ENCODE data around the gene UBE3B.

The UBE3B gene

GRCh38 chr12:109444259-109444658 lies 33.2 kb upstream of the UBE3B start:
- no peaks in the 10 kb centered on the region for H3K9me3 ChIP-seq (ENCODE audit: insufficient read depth, low read length)
- H3K9ac ChIP-seq (ENCODE audit: insufficient read length, low read depth): no peak overlapping the region
- H3K27me3 ChIP-seq (ENCODE audit: insufficient read depth, insufficient read length): no peaks in the 10 kb centered on the region
- TF ChIP-seq YY1 (IDR thresholded peaks at IDR 0.05; ENCODE audit: insufficient read depth, insufficient read length) (no peak), ZNF274 (IDR thresholded peaks at IDR 0.05; ENCODE audit: low read depth, low read length) (no peak), SUZ12 (IDR thresholded peaks at IDR 0.05; ENCODE audit: extremely low read depth, insufficient read depth, insufficient read length) (no peak)
- no peak for DNase-seq (ENCODE audit: low read depth, low spot score)
- no peaks in the 10 kb centered on the region for H3K4me1 ChIP-seq (ENCODE audit: insufficient read depth, insufficient read length)
- H3K36me3 ChIP-seq (ENCODE audit: insufficient read depth, insufficient read length, low read length): peaks cover 40% of the 10 kb centered on the region
- no peak overlapping the region for H3K4me3 ChIP-seq (ENCODE audit: insufficient read length, low read depth)

DNA sequence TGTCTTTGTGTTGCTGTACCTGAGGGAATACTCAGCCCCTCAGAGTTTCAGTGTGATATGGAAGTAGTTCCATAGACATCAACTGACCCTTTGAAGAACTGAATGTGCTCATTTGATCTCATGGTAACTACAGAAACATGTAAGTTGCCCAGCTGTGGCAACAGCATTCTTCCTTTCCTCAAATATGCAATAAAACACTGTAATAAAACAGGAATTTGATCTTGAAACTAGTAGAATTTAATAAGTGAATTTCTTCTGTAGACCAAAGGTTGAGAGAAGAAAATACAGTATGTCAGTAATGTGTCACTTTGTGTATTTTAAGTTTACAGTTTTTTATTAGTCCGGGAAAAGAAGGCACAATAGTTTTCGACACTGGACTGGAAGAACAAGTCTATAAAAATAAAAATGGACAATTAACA lies 32.2 kb upstream of the UBE3B start:
- Histone ChIP-seq H3K27me3 (ENCODE audit: insufficient read depth, insufficient read length) (no peaks in the 10 kb centered on the region), H3K9me3 (ENCODE audit: insufficient read depth, low read length) (no peaks in the 10 kb centered on the region), H3K4me3 (ENCODE audit: insufficient read length, low read depth) (no peak overlapping the region), H3K9ac (ENCODE audit: insufficient read length, low read depth) (no peak overlapping the region), H3K4me1 (ENCODE audit: insufficient read depth, insufficient read length) (no peaks in the 10 kb centered on the region), H3K36me3 (ENCODE audit: insufficient read depth, insufficient read length, low read length) (peaks cover 48% of the 10 kb centered on the region)
- TF ChIP-seq YY1 (IDR thresholded peaks at IDR 0.05; ENCODE audit: insufficient read depth, insufficient read length) (no peak), SUZ12 (IDR thresholded peaks at IDR 0.05; ENCODE audit: extremely low read depth, insufficient read depth, insufficient read length) (no peak), ZNF274 (IDR thresholded peaks at IDR 0.05; ENCODE audit: low read depth, low read length) (no peak)
- no peak for DNase-seq (ENCODE audit: low read depth, low spot score)

DNA sequence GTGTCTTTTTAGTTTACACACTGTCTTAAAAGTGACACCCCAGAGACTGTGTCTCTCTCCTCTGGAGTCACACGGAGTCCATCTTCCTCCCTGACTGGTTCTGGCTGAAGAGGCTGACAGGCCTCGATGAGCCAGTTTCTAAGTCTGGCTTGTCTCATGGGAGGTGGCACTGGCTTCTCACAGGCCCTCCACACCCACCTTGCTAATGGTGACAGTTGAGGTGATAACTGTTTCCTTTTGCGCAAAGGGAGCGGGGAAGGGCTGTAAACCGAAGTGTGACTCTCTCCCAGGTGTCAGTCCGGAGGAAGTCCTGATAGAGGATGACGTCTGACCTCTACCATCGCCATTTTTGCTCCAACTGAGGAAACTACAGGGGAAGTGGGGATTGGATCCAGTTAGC lies 30.6 kb upstream of the UBE3B start:
- no peak for DNase-seq (ENCODE audit: low read depth, low spot score)
- no peaks in the 10 kb centered on the region for H3K4me1 ChIP-seq (ENCODE audit: insufficient read depth, insufficient read length)
- TF ChIP-seq ZNF274 (IDR thresholded peaks at IDR 0.05; ENCODE audit: low read depth, low read length): no peak
- no peak for TF ChIP-seq YY1 (IDR thresholded peaks at IDR 0.05; ENCODE audit: insufficient read depth, insufficient read length)
- TF ChIP-seq SUZ12 (IDR thresholded peaks at IDR 0.05; ENCODE audit: extremely low read depth, insufficient read depth, insufficient read length): no peak
- H3K27me3 ChIP-seq (ENCODE audit: insufficient read depth, insufficient read length): no peaks in the 10 kb centered on the region
- H3K4me3 ChIP-seq (ENCODE audit: insufficient read length, low read depth): no peak overlapping the region
- no peak overlapping the region for H3K9ac ChIP-seq (ENCODE audit: insufficient read length, low read depth)
- no peaks in the 10 kb centered on the region for H3K9me3 ChIP-seq (ENCODE audit: insufficient read depth, low read length)
- H3K36me3 ChIP-seq (ENCODE audit: insufficient read depth, insufficient read length, low read length): peaks cover 65% of the 10 kb centered on the region

- Histone ChIP-seq H3K27me3 (ENCODE audit: insufficient read depth, insufficient read length) (no peaks in the 10 kb centered on the region), H3K36me3 (ENCODE audit: insufficient read depth, insufficient read length, low read length) (peaks cover 71% of the 10 kb centered on the region), H3K4me1 (ENCODE audit: insufficient read depth, insufficient read length) (no peaks in the 10 kb centered on the region), H3K9ac (ENCODE audit: insufficient read length, low read depth) (no peak overlapping the region), H3K9me3 (ENCODE audit: insufficient read depth, low read length) (no peaks in the 10 kb centered on the region), H3K4me3 (ENCODE audit: insufficient read length, low read depth) (no peak overlapping the region)
- DNase-seq (ENCODE audit: low read depth, low spot score): no peak
- no peak for TF ChIP-seq SUZ12 (IDR thresholded peaks at IDR 0.05; ENCODE audit: extremely low read depth, insufficient read depth, insufficient read length)
Measured at GRCh38 chr12:109447482-109447881, 30.0 kb upstream of the UBE3B start.

DNA sequence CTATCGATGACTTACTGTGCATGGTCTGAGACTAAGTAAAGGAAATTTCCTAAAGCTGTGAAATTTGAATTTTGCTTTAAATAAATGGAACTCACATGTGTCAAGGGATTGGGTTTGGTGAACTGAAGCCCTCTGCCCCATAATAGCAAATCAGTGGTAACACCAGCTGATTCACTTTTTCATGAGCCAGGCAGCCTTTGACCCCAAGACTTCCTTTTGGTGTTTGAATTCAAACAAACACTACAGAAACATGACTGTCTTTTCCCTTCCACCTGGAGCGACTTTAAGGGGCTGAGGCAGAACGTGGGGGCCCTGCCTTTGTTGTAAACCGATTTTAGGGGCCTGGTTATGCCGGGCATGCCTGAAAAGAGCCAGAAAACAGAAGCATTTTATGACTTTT lies 29.2 kb upstream of the UBE3B start:
- no peaks in the 10 kb centered on the region for H3K4me1 ChIP-seq (ENCODE audit: insufficient read depth, insufficient read length)
- no peak overlapping the region for H3K4me3 ChIP-seq (ENCODE audit: insufficient read length, low read depth)
- H3K27me3 ChIP-seq (ENCODE audit: insufficient read depth, insufficient read length): no peaks in the 10 kb centered on the region
- H3K9me3 ChIP-seq (ENCODE audit: insufficient read depth, low read length): no peaks in the 10 kb centered on the region
- no peak for TF ChIP-seq SUZ12 (IDR thresholded peaks at IDR 0.05; ENCODE audit: extremely low read depth, insufficient read depth, insufficient read length)
- TF ChIP-seq ZNF274 (IDR thresholded peaks at IDR 0.05; ENCODE audit: low read depth, low read length): no peak
- TF ChIP-seq YY1 (IDR thresholded peaks at IDR 0.05; ENCODE audit: insufficient read depth, insufficient read length): no peak
- H3K36me3 ChIP-seq (ENCODE audit: insufficient read depth, insufficient read length, low read length): peaks cover 79% of the 10 kb centered on the region
- no peak for DNase-seq (ENCODE audit: low read depth, low spot score)
- no peak overlapping the region for H3K9ac ChIP-seq (ENCODE audit: insufficient read length, low read depth)

DNA sequence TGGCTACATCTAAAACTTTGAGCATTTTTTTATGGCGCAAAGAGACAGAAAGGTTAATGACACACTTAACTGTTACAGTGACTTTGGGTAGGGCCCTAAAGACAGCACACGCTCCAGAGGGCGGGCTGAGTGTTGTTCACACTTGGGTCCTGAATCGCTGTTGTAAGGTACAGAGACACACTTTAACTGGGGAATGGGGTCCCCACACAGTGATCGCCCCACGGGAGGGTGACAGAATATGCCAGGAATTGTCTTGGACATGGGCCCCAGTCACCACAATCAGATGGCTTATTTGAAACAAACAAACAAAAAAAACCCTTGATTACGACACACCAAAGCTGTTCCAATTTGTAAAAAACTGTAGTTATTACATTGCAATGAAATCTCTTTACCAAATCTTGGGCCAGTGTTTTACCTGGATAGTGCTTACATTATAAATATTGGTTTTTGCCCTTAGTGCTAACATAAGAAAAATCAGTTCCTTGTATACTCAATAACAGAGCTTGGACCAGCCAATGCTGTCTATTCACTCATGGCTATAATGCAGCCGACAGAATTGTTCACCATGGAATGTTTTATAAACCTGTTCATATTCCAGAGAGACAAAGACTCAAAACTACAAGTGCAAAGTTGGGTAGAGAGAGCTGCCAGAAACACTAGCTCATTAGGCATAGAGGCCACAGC lies 28.6 kb upstream of the UBE3B start:
- Histone ChIP-seq H3K36me3 (ENCODE audit: insufficient read depth, insufficient read length, low read length) (peaks cover 85% of the 10 kb centered on the region), H3K4me1 (ENCODE audit: insufficient read depth, insufficient read length) (no peaks in the 10 kb centered on the region), H3K9ac (ENCODE audit: insufficient read length, low read depth) (no peak overlapping the region), H3K4me3 (ENCODE audit: insufficient read length, low read depth) (no peak overlapping the region), H3K9me3 (ENCODE audit: insufficient read depth, low read length) (no peaks in the 10 kb centered on the region), H3K27me3 (ENCODE audit: insufficient read depth, insufficient read length) (no peaks in the 10 kb centered on the region)
- no peak for DNase-seq (ENCODE audit: low read depth, low spot score)
- TF ChIP-seq ZNF274 (IDR thresholded peaks at IDR 0.05; ENCODE audit: low read depth, low read length) (no peak), SUZ12 (IDR thresholded peaks at IDR 0.05; ENCODE audit: extremely low read depth, insufficient read depth, insufficient read length) (no peak), YY1 (IDR thresholded peaks at IDR 0.05; ENCODE audit: insufficient read depth, insufficient read length) (no peak)

GRCh38 chr12:109449845-109450532 lies 27.4 kb upstream of the UBE3B start:
- no peak overlapping the region for H3K4me3 ChIP-seq (ENCODE audit: insufficient read length, low read depth)
- TF ChIP-seq YY1 (IDR thresholded peaks at IDR 0.05; ENCODE audit: insufficient read depth, insufficient read length) (no peak), SUZ12 (IDR thresholded peaks at IDR 0.05; ENCODE audit: extremely low read depth, insufficient read depth, insufficient read length) (no peak), ZNF274 (IDR thresholded peaks at IDR 0.05; ENCODE audit: low read depth, low read length) (no peak)
- DNase-seq (ENCODE audit: low read depth, low spot score): no peak
- H3K4me1 ChIP-seq (ENCODE audit: insufficient read depth, insufficient read length): no peaks in the 10 kb centered on the region
- no peak overlapping the region for H3K9ac ChIP-seq (ENCODE audit: insufficient read length, low read depth)
- H3K36me3 ChIP-seq (ENCODE audit: insufficient read depth, insufficient read length, low read length): peaks cover 93% of the 10 kb centered on the region
- no peaks in the 10 kb centered on the region for H3K27me3 ChIP-seq (ENCODE audit: insufficient read depth, insufficient read length)
- no peaks in the 10 kb centered on the region for H3K9me3 ChIP-seq (ENCODE audit: insufficient read depth, low read length)

All from NT2/D1 (cell line).